Subcutaneous adipose tissue (tissue), 4 donors: Measurements from ENCODE around the gene ESPN. TPM values are rescaled to one million over a fixed set of nuclear protein-coding genes. Genes with fewer than 3 reads are reported as not detected.

Experiments
- CTCF ChIP-seq: fragments of 450-650 bp; IDR thresholded peaks from one replicate; pipeline ENCODE4 v1.5.1; 2016; ENCODE audit warnings: low read depth, mild to moderate bottlenecking, control low read depth, antibody characterized with exemption, moderate library complexity
- total RNA-seq, 4 donors: library from RNA; depleted of rRNA; stranded (reverse); fragments of >200 nt; gene quantifications; one replicate each; pipeline ENCODE4 v1.1.0, GENCODE V29; 2016

ESPN gene
- total RNA-seq, 4 donors from 2014 or later: 0.22 to 1.4 TPM; not detected in 2

DNA sequence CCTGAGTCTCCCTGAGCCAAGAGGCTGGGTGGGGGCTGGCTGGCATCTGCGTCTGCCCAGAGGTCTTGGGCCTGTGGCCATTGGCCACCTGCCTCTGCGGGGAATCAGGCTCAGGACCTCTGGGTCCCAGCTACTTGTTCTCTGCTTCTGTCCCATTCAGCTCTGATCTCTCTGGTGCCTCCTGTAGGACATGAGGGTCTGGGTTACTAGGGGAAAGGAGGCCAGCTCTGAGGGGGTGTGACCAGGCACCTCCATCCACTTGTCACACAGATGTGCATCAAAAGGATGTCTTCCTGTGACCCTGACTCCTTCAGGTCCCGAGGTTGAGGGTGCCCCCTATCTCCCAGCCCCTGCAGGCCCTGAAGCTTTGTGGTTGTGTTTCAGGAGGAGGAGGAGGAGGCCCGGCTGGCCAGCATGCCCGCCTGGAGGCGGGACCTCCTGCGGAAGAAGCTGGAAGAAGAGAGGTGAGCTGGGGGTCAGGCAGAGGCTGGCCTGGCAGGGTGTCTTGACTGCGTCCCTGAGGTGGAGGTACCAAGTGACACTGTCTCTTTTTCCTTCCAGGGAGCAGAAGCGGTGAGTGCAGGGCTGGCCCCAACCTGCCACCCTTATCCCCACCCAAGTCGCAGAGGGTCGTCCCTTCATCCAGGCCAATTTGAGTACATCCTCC lies 32.4 kb downstream of the ESPN start:
- no peak for TF ChIP-seq CTCF

DNA sequence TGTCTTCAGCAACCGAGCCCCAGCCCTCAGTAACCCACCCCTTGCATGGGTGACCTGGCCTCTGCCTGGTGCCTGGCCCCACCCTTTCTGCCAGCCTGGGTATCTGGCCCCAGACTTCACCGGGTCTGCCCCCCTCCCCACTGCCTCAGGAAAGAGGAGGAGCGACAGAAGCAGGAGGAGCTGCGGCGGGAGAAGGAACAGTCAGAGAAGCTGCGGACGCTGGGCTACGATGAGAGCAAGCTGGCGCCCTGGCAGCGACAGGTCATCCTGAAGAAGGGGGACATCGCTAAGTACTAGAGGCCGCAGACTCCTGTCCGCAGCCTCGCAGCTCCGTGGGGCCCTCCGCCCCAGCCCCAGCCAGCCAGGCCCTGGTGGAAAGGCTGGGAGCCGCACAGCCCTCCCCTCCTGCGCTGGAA lies 35.3 kb downstream of the ESPN start:
- no peak for TF ChIP-seq CTCF

DNA sequence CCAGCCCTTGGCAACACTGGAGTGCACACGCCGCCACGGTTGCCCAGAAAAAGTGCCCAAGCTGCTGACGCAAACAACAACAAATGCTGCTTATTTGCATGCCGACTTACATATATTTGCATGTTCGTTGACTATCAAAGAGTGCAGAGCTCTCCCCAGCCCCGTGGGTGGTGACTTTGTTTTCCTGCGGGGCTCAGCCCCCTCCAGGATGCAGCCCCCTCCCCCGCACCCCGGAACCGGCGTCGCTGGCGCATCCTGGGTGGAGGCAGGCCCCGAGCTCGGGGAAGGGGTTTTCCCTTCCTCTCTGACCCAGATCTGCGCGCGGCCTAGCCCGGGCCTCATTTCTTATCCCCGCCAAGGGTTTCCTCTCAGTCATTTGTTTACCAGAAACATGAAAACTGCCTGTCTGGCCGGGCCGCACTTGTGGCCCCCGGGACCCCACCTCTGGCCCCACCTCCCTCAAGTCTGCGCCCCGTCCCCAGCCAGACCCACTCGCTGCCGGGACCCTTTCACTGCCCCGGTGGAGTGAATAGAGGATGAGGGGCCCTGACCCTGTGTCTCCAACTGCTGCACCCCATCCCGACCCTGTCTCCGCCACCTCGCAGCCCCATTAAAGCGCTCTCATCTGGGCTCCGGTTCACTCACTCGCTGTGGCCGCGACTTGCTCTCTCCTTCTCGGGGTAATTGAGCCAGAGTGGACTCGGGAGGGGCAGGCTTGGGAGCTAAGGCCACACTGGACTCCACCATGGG lies 35.9 kb downstream of the ESPN start:
- no peak for TF ChIP-seq CTCF

GRCh38 chr1:6461051-6461530 lies 36.5 kb downstream of the ESPN start:
- TF ChIP-seq CTCF: no peak

DNA sequence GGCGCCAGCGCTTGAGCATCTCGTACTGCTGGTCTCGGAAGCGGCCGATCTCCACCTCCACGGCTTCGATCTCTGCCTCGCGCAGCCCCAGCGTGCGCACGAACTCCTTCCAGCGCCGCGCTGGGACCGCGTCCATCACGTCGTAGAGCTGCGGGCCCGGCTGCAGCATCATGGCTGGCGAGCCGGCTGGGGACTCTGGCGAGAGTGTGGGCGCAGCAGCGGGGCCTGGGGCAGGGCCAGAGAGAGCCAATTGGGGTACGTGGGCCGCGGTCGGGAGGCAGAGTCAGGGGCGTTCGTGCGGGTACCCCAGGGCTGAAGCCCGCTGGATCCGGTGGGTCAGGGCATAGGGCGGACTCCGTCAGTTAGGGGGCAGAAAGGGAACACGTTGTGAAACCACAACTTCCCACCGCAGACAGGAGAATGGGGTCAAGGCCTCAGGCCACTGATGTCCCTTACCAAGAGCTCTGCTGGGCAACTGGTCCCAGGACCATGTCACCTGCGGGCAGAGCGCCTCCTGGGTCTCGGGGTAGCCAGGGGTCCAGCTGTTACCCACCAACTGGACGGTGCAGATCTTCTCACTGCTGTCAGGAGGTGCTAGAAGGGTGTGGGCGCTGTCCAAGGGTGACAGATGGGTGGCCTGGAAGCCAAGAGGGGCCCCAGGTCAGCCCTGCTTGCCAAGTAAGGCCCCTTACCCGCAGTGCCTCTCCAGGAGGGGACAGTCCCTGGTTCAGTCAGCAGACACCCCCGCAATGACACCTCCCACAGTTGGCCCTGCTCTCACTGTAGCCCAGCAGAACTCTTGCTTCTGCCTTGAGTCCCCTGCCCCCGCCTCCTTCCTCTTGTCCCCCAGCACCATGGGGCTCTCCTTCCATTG lies 37.2 kb downstream of the ESPN start:
- no peak for TF ChIP-seq CTCF

DNA sequence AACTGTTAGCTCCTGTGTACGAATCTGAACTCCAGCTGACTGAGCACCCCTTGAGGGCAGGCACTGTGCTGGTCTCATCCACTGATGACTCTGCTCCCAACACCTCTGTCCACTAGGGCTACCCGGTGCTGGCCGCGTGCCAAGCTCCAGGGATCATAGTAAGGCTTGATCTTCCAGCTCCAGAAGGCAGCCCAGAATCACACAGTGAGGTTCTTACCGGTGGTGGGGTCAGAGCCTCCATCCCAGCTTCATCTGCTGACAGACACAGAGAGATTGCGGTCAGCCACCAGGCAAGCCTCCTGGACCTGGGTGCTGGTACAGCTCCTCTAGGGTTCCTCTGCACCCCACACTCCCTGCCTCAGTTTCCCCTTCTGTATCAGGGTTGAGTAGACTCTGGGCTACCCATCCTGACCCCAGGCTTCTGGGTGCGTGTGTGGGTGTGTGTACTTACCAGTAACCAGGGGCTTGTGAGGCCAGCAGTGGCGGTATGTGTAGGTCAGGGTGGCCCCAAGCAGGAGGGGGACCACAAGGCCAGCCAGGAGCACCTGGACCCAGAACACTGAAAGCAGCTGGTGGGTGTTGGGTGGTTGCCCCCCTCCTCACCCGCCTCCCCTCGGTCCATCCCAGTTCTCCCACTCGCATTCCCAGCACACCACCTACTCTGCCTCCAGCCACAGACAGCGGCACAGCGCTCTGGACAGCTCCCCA lies 38.0 kb downstream of the ESPN start:
- TF ChIP-seq CTCF: no peak
